ENCODE measurements around the gene PDK4. TPM values are rescaled to one million over a fixed set of nuclear protein-coding genes. Genes with fewer than 3 reads are reported as not detected.

Gene PDK4
- polyA plus RNA-seq, 3 donors: 2.2 to 26.0 (median 12.4) TPM

DNA sequence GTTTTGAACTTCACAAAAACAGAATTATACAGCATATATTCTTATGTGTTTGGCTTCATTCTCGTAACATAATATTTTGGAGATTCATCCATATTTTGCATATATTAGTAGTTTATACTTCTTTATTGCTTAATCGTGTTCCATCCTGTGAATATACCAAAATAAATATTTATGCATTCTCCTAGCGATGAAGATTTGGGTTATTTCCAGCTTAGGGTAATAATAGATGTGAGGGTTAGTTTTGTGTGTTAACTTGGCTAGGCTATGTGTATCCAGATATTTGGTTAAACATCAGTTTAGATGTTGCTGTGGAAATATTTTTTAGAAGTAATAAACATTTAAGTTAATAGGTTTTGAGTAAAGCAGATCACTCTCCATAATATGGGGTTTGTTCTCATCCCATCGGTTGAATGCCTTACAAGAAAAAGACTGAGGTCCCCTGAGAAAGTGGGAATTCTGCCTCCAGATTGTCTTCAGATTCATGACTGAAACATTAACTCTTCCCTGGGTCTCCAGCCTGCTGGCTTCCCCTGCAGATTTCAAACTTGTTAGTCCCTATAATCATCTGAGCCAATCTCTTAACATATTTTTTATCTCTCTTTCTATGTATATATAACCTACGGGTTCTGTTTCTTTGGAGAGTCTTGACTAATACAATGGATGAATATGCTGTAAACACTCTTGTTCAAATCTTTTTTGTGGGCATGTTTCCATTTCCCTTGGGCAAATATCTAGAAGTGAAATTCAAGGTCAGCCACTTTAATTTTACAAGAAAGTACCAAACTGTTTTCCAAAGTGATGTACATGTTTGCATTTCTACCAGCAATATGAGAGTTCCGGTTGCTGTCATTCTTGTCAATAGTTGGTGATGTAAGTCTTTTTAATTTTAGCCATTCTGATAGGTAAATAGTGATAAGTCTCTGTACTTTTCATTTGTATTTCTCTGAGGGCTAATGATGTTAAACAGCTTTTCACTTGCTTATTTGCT is 48.7 kb downstream of the PDK4 start:
- intact Hi-C loops (cut with micrococcal nuclease): no loop called here

DNA sequence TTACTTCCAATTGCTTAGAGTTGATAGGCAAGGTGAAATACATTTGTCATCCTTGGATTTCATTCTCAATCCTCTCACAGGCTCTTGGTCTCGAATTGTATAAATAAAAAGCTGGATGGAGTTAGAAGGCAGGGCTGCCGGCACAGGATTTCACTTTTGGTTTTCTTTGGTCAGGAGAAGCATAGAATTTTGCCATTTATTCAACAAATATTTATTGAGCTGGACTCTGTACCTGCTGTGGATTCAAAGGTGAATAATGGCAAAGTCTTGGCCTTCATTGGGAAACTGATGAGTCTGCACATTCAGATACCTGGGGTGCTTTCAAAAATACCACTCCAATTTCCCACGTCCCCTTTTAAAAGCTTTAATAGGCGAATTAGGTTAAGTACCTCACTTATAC is 49.7 kb downstream of the PDK4 start:
- Histone ChIP-seq H2AFZ (ENCODE audit: insufficient read depth, low read depth, low read length, poor library complexity, severe bottlenecking) (no peak overlapping the region), H3K36me3 (replicated peaks in 1 of 2; ENCODE audit: control insufficient read depth in 1 of 2, insufficient read depth in 2 of 2, low read length in 2 of 2) (no peaks in the 10 kb centered on the region), H3K4me2 (replicated peaks; ENCODE audit: extremely low read depth, low read length, poor library complexity, severe bottlenecking) (no peak overlapping the region), H3K27ac (ENCODE audit: low read depth in 1 of 2, low read length in 2 of 2) (no peak overlapping the region), H3K9ac (ENCODE audit: insufficient read depth, low read length, poor library complexity, severe bottlenecking) (no peak overlapping the region), H3K4me3 (replicated peaks in 1 of 3; ENCODE audit: low read depth in 2 of 3, low read length in 3 of 3) (no peak overlapping the region), H3K4me1 (ENCODE audit: control insufficient read depth in 1 of 2, insufficient read depth in 2 of 2, low read length in 2 of 2) (peaks cover 14 to 18% of the 10 kb centered on the region in 2 donors), H3K27me3 (ENCODE audit: control insufficient read depth in 2 of 2, insufficient read depth in 2 of 2, low read length in 2 of 2) (no peaks in the 10 kb centered on the region), H3K9me3 (replicated peaks in 1 of 2; ENCODE audit: control insufficient read depth in 1 of 2, insufficient read depth in 1 of 2, low read length in 2 of 2) (no peaks in the 10 kb centered on the region), H3K79me2 (ENCODE audit: insufficient read depth, low read length) (no peaks in the 10 kb centered on the region), H4K20me1 (ENCODE audit: insufficient read depth, low read length) (no peaks in the 10 kb centered on the region)
- no peak overlapping the region for H3K4me3 Mint-ChIP-seq
- TF ChIP-seq, protein P1, sequence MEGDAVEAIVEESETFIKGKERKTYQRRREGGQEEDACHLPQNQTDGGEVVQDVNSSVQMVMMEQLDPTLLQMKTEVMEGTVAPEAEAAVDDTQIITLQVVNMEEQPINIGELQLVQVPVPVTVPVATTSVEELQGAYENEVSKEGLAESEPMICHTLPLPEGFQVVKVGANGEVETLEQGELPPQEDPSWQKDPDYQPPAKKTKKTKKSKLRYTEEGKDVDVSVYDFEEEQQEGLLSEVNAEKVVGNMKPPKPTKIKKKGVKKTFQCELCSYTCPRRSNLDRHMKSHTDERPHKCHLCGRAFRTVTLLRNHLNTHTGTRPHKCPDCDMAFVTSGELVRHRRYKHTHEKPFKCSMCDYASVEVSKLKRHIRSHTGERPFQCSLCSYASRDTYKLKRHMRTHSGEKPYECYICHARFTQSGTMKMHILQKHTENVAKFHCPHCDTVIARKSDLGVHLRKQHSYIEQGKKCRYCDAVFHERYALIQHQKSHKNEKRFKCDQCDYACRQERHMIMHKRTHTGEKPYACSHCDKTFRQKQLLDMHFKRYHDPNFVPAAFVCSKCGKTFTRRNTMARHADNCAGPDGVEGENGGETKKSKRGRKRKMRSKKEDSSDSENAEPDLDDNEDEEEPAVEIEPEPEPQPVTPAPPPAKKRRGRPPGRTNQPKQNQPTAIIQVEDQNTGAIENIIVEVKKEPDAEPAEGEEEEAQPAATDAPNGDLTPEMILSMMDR (IDR thresholded peaks at IDR 0.05): no peak
- peaks cover 16% of the 10 kb centered on the region for H3K4me1 Mint-ChIP-seq
- peaks cover under 1 to 10% (median under 1%) of the 10 kb centered on the region in 3 donors for H3K27me3 Mint-ChIP-seq (ENCODE audit: low read depth in 3 of 3)
- no CpG with 5 or more reads among the region's 4 CpGs for WGBS (ENCODE audit: insufficient coverage)
- intact Hi-C loops (cut with micrococcal nuclease): no loop called here
- no peaks in the 10 kb centered on the region for H3K9me3 Mint-ChIP-seq
- no peaks in the 10 kb centered on the region for H3K36me3 Mint-ChIP-seq
- no peak overlapping the region for H3K27ac Mint-ChIP-seq
- DNase-seq: no peak

More for the DNA sequence above, 48.7 kb downstream of the PDK4 start:
- DNase-seq: no peak
- no peaks in the 10 kb centered on the region for H3K79me2 ChIP-seq (ENCODE audit: insufficient read depth, low read length)
- no CpG with 5 or more reads among the region's 6 CpGs for WGBS (ENCODE audit: insufficient coverage)
- H3K4me3 ChIP-seq (replicated peaks in 1 of 3; ENCODE audit: low read depth in 2 of 3, low read length in 3 of 3): no peak overlapping the region
- Mint-ChIP-seq H3K4me3 (no peak overlapping the region), H3K27me3 (ENCODE audit: low read depth in 3 of 3) (peaks cover 2 to 7% (median 2%) of the 10 kb centered on the region in 3 donors), H3K9me3 (peaks cover 0 to 4% (median 0%) of the 10 kb centered on the region in 7 donors), H3K36me3 (no peaks in the 10 kb centered on the region), H3K27ac (no peak overlapping the region), H3K4me1 (peaks cover 18% of the 10 kb centered on the region)
- no peak overlapping the region for H3K4me2 ChIP-seq (replicated peaks; ENCODE audit: extremely low read depth, low read length, poor library complexity, severe bottlenecking)
- no peak overlapping the region for H3K9ac ChIP-seq (ENCODE audit: insufficient read depth, low read length, poor library complexity, severe bottlenecking)
- no peaks in the 10 kb centered on the region for H4K20me1 ChIP-seq (ENCODE audit: insufficient read depth, low read length)
- H2AFZ ChIP-seq (ENCODE audit: insufficient read depth, low read depth, low read length, poor library complexity, severe bottlenecking): no peak overlapping the region
- H3K4me1 ChIP-seq (ENCODE audit: control insufficient read depth in 1 of 2, insufficient read depth in 2 of 2, low read length in 2 of 2): peaks cover 14 to 18% of the 10 kb centered on the region in 2 donors
- no peaks in the 10 kb centered on the region for H3K9me3 ChIP-seq (replicated peaks in 1 of 2; ENCODE audit: control insufficient read depth in 1 of 2, insufficient read depth in 1 of 2, low read length in 2 of 2)
- TF ChIP-seq, protein P1 (IDR thresholded peaks at IDR 0.05): no peak
- H3K27ac ChIP-seq (ENCODE audit: low read depth in 1 of 2, low read length in 2 of 2): no peak overlapping the region
- no peaks in the 10 kb centered on the region for H3K27me3 ChIP-seq (ENCODE audit: control insufficient read depth in 2 of 2, insufficient read depth in 2 of 2, low read length in 2 of 2)
- no peaks in the 10 kb centered on the region for H3K36me3 ChIP-seq (replicated peaks in 1 of 2; ENCODE audit: control insufficient read depth in 1 of 2, insufficient read depth in 2 of 2, low read length in 2 of 2)

All from CD14-positive monocyte (primary cell).